Measurements from ENCODE around the gene MAP3K20.
"Not testable (repeated sequence)": the region's sequence is repeated elsewhere in the genome, so short reads cannot be mapped to it uniquely, and the experiment has no call there.

The MAP3K20 gene

GRCh38 chr2:173128132-173128531 is 52.5 kb downstream of the MAP3K20 start:
- DNase-seq: not testable (repeated sequence)

GRCh38 chr2:173130496-173131465 is 55.1 kb downstream of the MAP3K20 start:
- DNase-seq: no peak

- DNase-seq: no peak
Measured at GRCh38 chr2:173132531-173132930, 56.9 kb downstream of the MAP3K20 start.

GRCh38 chr2:173134703-173135102 is 59.1 kb downstream of the MAP3K20 start:
- DNase-seq: no peak

- DNase-seq: no peak
Measured at GRCh38 chr2:173136067-173136466, 60.4 kb downstream of the MAP3K20 start.

DNA sequence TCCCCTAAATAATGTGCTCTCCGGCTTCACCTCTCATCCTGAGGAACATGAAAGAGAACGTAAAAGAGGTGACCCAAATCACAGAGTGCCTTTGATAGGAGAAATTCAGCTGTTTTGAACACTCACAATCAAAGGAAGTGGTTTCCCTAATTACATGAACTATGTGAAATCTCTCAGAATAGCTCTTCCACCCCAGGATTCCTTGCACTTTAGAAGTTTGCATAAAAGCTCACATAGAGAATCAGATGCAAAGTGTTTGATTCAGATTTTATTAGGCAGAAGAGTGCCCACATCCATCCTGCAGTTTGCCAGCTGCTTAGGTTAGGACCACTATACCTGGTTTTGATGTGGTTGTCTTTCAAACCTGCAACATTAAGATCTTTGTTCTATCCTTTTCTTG is 61.0 kb downstream of the MAP3K20 start:
- DNase-seq: no peak

DNA sequence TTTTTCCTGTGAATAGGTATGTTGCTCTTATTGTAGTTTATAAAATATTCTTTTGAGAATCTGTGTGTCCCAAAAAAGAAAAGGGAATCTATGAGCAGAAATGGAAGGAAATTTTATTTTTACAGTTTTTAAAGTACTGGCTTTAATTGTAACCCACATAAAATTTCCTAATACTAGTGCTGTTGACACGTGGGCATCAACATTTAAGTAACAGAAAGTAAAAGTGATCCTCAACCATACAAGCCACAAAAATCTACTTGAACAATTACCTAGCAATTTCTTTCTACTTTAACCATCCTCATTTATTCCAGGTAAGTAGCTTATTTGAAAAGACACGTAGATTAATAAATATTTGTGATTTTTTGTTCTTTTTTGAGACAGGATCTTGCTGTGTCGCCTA is 62.0 kb downstream of the MAP3K20 start:
- no peak for DNase-seq

GRCh38 chr2:173138962-173139361 is 63.3 kb downstream of the MAP3K20 start:
- DNase-seq: no peak

DNA sequence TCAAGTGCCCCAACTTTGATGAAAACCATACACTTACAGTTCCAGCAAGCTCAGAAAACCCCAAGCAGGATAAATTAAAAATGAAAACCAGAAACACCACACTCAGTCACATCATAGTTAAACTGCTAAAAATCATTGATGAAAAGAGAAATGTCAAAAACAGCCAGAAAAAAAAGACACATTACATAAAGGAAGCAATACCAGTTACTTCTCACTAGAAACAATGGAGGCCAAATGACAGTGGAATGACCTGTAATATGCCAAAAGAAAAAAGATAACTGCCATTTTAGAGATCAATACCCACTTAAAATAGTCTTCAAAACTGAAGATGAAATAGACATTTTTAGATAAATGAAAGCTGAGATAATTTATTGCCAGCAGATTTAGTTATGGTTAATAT is 66.0 kb downstream of the MAP3K20 start:
- DNase-seq: no peak

GRCh38 chr2:173145454-173145853 is 69.8 kb downstream of the MAP3K20 start:
- DNase-seq: no peak

GRCh38 chr2:173146590-173146989 is 70.9 kb downstream of the MAP3K20 start:
- DNase-seq: no peak

- no peak for DNase-seq
Measured at GRCh38 chr2:173148520-173148919, 72.9 kb downstream of the MAP3K20 start.

- DNase-seq: no peak
Measured at GRCh38 chr2:173149491-173149890, 73.8 kb downstream of the MAP3K20 start.

- no peak for DNase-seq
Measured at GRCh38 chr2:173150087-173150486, 74.4 kb downstream of the MAP3K20 start.

DNA sequence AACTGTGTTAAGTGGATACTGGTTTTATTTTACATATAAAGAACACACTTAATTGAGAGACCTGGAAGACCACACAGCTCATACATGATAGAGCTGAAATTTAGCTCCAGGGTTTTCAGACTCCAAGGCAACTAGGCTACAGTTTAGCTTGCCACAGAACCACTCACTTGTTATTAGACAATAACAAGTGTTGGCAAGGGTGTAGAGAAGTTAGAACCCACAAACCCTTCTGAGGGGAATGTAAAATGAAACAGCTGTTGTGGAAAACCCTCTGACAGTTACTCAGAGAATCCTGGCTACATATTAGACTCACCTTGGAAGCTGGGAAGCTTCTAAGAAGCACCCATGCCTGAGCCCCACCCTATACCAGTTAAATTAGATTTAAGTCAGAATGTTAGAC is 75.3 kb downstream of the MAP3K20 start:
- no peak for DNase-seq

GRCh38 chr2:173151671-173152401 is 76.2 kb downstream of the MAP3K20 start:
- DNase-seq: no peak

- DNase-seq: no peak
Measured at GRCh38 chr2:173153301-173153885, 77.7 kb downstream of the MAP3K20 start.

GRCh38 chr2:173157676-173158293 is 82.1 kb downstream of the MAP3K20 start:
- no peak for DNase-seq

GRCh38 chr2:173159791-173160463 is 84.3 kb downstream of the MAP3K20 start:
- no peak for DNase-seq

DNA sequence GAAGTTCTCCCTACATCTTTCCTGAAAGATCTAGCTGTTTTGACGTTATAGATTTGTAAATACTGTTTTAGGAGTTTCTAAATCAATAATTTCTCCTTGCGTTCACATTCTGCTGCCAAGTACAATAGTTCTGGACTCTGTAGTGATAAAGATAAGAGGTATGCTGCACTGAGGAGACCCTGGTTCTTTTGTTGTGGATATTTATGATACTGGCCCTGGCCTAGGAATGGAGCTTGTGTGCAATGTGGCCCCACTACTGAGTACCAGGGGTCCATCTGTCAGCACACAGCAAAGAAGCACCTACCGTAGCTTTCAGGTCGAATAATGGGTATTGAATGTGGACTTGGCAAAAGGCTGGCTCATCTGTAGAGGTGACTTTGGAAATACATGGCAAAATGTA is 85.0 kb downstream of the MAP3K20 start:
- DNase-seq: no peak

- DNase-seq: no peak
Measured at GRCh38 chr2:173161040-173161439, 85.4 kb downstream of the MAP3K20 start.

GRCh38 chr2:173161507-173161906 is 85.9 kb downstream of the MAP3K20 start:
- no peak for DNase-seq
